HepG2 (cell line): ENCODE data around the gene NFATC3. TPM values are rescaled to one million over a fixed set of nuclear protein-coding genes. Genes with fewer than 3 reads are reported as not detected.

ENCODE experiments used
- AHR ChIP-seq: IDR thresholded peaks from 2 replicates; pipeline ENCODE4 v1.6.1; 2018; ENCODE audit warnings: missing genetic modification reagents, missing compliant biosample characterization
- ARHGAP35 ChIP-seq: sonication (generic); formaldehyde crosslinking; IDR thresholded peaks from 2 replicates; pipeline ENCODE4 v1.9.0; 2022; ENCODE audit warnings: mild to moderate bottlenecking, inconsistent platforms, moderate library complexity, missing genetic modification reagents, borderline replicate concordance
- BRD4 ChIP-seq: sonication (generic); formaldehyde crosslinking; IDR thresholded peaks from 2 replicates; pipeline ENCODE4 v1.4.0; 2020; ENCODE audit warnings: missing genetic modification reagents
- CREB3 ChIP-seq: sonication (generic); formaldehyde crosslinking; IDR thresholded peaks from 2 replicates; pipeline ENCODE4 v1.5.0; 2020; ENCODE audit warnings: missing genetic modification reagents
- CTCF ChIP-seq: sonication (generic); formaldehyde crosslinking; IDR thresholded peaks from 2 replicates; pipeline ENCODE4 v1.5.0; 2020; ENCODE audit warnings: mild to moderate bottlenecking, missing genetic modification reagents, moderate library complexity
- EED ChIP-seq: sonication (generic); formaldehyde crosslinking; IDR thresholded peaks from 2 replicates; pipeline ENCODE4 v1.5.0; 2020; ENCODE audit warnings: mild to moderate bottlenecking, missing genetic modification reagents
- ERF ChIP-seq: IDR thresholded peaks from 2 replicates; pipeline ENCODE4 v1.6.1; 2018; ENCODE audit warnings: missing biosample characterization, missing genetic modification reagents
- ISL2 ChIP-seq: sonication (generic); formaldehyde crosslinking; IDR thresholded peaks from 2 replicates; pipeline ENCODE4 v1.5.0; 2020; ENCODE audit warnings: missing genetic modification reagents
- NCOA1 ChIP-seq: sonication (generic); formaldehyde crosslinking; IDR thresholded peaks from 2 replicates; pipeline ENCODE4 v1.9.0; 2021; ENCODE audit warnings: missing genetic modification reagents
- NR0B2 ChIP-seq: sonication (generic); formaldehyde crosslinking; IDR thresholded peaks from 2 replicates; pipeline ENCODE4 v1.4.0; 2020; ENCODE audit warnings: mild to moderate bottlenecking, missing genetic modification reagents
- NR2F6 ChIP-seq, 2 experiments: IDR thresholded peaks; 2 replicates each; pipeline ENCODE4 v1.6.1; 2016; ENCODE audit warnings: antibody characterized with exemption in 1 of 2, mild to moderate bottlenecking in 1 of 2
- U2AF2 ChIP-seq: fragments of 200-400 bp; formaldehyde crosslinking; IDR thresholded peaks from 2 replicates; pipeline ENCODE4 v1.6.1; 2017; ENCODE audit warnings: low read depth, mild to moderate bottlenecking, low read length
- XRCC5 ChIP-seq: fragments of 200-400 bp; formaldehyde crosslinking; optimal IDR thresholded peaks from 2 replicates; pipeline ENCODE3; 2017; ENCODE audit warnings: mild to moderate bottlenecking, low read length
- ZEB1 ChIP-seq: IDR thresholded peaks from 2 replicates; pipeline ENCODE4 v1.6.1; 2012; ENCODE audit warnings: mild to moderate bottlenecking, low read depth, inconsistent platforms; ENCODE audit not compliant: insufficient replicate concordance
- ZNF451 ChIP-seq: sonication (generic); formaldehyde crosslinking; IDR thresholded peaks from 2 replicates; pipeline ENCODE4 v1.5.0; 2020; ENCODE audit warnings: mild to moderate bottlenecking, missing genetic modification reagents
- ZNF713 ChIP-seq: sonication (generic); formaldehyde crosslinking; IDR thresholded peaks from 2 replicates; pipeline ENCODE4 v1.4.0; 2020; ENCODE audit warnings: mild to moderate bottlenecking, missing genetic modification reagents
- ZNF749 ChIP-seq: sonication (generic); formaldehyde crosslinking; IDR thresholded peaks from 2 replicates; pipeline ENCODE4 v1.8.0; 2022; ENCODE audit warnings: mild to moderate bottlenecking, missing genetic modification reagents, moderate library complexity, borderline replicate concordance
- polyA plus RNA-seq, 8 experiments: library from polyadenylated mRNA; depleted of rRNA in 3 of 8; stranded (reverse) in 7 of 8; unstranded in 1 of 8; fragments of >200 nt; fragmentation: Illumina TruSeq in 4 of 8; extraction: Trizol in 4 of 8; gene quantifications; 2 replicates each; pipeline versions ENCODE4 v1.2.1 to v1.2.3, GENCODE V29; 2011 to 2016; ENCODE audit warnings: low read depth in 4 of 8, missing spikeins in 1 of 8, mixed read lengths in 1 of 8; ENCODE audit not compliant: insufficient read depth in 1 of 8
- total RNA-seq, 5 experiments: library from RNA; depleted of rRNA; stranded (reverse); fragments of >200 nt; fragmentation: Illumina TruSeq; extraction: Trizol; gene quantifications; 2 replicates each; pipeline ENCODE4 v1.2.3, GENCODE V29; 2016; ENCODE audit warnings: low read depth in 1 of 5
- TF ChIP-seq, protein P1 (sequence below): sonication (generic); formaldehyde crosslinking; IDR thresholded peaks from 2 replicates; pipeline ENCODE4 v1.5.1; 2020; ENCODE audit warnings: mild to moderate bottlenecking, missing genetic modification reagents, borderline replicate concordance

Gene NFATC3
- total and polyA plus RNA-seq, 2 of the 13 experiments (the other 11 are each of a cell fraction or from before 2014, with no cell fraction given): 52.6 to 62.7 TPM

DNA sequence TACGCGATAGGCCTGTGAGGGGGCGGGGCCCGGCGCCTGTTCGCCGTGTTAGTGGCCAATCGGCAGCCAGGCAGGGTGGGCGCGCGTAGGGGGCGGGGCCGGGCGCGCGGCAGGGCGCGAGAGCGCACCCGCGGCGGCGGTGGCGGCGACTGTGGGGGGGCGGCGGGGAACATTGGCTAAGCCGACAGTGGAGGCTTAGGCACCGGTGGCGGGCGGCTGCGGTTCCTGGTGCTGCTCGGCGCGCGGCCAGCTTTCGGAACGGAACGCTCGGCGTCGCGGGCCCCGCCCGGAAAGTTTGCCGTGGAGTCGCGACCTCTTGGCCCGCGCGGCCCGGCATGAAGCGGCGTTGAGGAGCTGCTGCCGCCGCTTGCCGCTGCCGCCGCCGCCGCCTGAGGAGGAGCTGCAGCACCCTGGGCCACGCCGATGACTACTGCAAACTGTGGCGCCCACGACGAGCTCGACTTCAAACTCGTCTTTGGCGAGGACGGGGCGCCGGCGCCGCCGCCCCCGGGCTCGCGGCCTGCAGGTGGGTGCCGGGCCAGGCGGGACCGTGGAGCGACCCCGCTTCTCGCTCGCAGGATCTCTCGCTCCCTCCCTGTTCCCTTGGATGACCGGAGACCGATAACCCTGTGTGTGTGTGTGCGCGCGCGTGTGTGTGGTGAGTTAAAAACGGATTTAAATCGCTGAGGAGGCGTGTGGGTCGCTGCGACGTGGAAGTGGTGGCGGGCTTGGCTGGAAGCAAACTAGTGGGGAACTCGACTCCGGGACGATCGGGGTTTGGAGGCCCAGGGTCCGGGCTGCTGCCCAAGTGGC lies at the start of gene NFATC3 (continued):
- TF ChIP-seq, protein P1, sequence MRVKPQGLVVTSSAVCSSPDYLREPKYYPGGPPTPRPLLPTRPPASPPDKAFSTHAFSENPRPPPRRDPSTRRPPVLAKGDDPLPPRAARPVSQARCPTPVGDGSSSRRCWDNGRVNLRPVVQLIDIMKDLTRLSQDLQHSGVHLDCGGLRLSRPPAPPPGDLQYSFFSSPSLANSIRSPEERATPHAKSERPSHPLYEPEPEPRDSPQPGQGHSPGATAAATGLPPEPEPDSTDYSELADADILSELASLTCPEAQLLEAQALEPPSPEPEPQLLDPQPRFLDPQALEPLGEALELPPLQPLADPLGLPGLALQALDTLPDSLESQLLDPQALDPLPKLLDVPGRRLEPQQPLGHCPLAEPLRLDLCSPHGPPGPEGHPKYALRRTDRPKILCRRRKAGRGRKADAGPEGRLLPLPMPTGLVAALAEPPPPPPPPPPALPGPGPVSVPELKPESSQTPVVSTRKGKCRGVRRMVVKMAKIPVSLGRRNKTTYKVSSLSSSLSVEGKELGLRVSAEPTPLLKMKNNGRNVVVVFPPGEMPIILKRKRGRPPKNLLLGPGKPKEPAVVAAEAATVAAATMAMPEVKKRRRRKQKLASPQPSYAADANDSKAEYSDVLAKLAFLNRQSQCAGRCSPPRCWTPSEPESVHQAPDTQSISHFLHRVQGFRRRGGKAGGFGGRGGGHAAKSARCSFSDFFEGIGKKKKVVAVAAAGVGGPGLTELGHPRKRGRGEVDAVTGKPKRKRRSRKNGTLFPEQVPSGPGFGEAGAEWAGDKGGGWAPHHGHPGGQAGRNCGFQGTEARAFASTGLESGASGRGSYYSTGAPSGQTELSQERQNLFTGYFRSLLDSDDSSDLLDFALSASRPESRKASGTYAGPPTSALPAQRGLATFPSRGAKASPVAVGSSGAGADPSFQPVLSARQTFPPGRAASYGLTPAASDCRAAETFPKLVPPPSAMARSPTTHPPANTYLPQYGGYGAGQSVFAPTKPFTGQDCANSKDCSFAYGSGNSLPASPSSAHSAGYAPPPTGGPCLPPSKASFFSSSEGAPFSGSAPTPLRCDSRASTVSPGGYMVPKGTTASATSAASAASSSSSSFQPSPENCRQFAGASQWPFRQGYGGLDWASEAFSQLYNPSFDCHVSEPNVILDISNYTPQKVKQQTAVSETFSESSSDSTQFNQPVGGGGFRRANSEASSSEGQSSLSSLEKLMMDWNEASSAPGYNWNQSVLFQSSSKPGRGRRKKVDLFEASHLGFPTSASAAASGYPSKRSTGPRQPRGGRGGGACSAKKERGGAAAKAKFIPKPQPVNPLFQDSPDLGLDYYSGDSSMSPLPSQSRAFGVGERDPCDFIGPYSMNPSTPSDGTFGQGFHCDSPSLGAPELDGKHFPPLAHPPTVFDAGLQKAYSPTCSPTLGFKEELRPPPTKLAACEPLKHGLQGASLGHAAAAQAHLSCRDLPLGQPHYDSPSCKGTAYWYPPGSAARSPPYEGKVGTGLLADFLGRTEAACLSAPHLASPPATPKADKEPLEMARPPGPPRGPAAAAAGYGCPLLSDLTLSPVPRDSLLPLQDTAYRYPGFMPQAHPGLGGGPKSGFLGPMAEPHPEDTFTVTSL (CRISPR knock-in tag): no peak
- TF ChIP-seq BRD4 (CRISPR knock-in tag) (no peak), U2AF2 (no peak), AHR (CRISPR knock-in tag) (peak; percentile 47; the same call in 1 of the 2 replicates), ZNF713 (CRISPR knock-in tag) (no peak), CREB3 (no peak), NCOA1 (CRISPR knock-in tag) (no peak; the same call in 1 of the 2 replicates), ZEB1 (no peak), ARHGAP35 (CRISPR knock-in tag) (peak; percentile 86; the same call in 1 of the 2 replicates), XRCC5 (no peak), ERF (CRISPR knock-in tag) (no peak; the same call in 1 of the 2 replicates), NR0B2 (no peak), EED (CRISPR knock-in tag) (peak; percentile 91; the same call in 1 of the 2 replicates), ZNF451 (CRISPR knock-in tag) (no peak), CTCF (no peak), NR2F6 (IDR thresholded peaks at IDR 0.05) (no peak), NR2F6 (CRISPR knock-in tag; IDR thresholded peaks at IDR 0.05) (no peak), ZNF749 (CRISPR knock-in tag) (no peak), ISL2 (CRISPR knock-in tag) (no peak; the same call in 1 of the 2 replicates)
